Upper lobe of right lung (tissue), 1 donor: Measurements from ENCODE around the gene PTPRN2. TPM values are rescaled to one million over a fixed set of nuclear protein-coding genes. Genes with fewer than 3 reads are reported as not detected.
"Not testable (repeated sequence)": the region's sequence is repeated elsewhere in the genome, so short reads cannot be mapped to it uniquely, and the experiment has no call there.

Experiments
- ATAC-seq: fragments of 200-7000 bp; cut with Tn5 transposase; one replicate; pipeline ENCODE4 v1.9.1; 2020; ENCODE audit warnings: mild to moderate bottlenecking, moderate library complexity
- DNase-seq: peaks from one replicate; pipeline ENCODE4 v3.0.0-alpha.2; 2020
- H3K27ac ChIP-seq: fragments of 200-600 bp; one replicate; pipeline ENCODE4 v1.8.0; 2022
- H3K27me3 ChIP-seq: fragments of 200-600 bp; one replicate; pipeline ENCODE4 v1.8.0; 2022; ENCODE audit warnings: mild to moderate bottlenecking
- H3K36me3 ChIP-seq: fragments of 200-600 bp; one replicate; pipeline ENCODE4 v1.8.0; 2022
- H3K4me1 ChIP-seq: fragments of 200-600 bp; one replicate; pipeline ENCODE4 v1.8.0; 2022
- H3K4me3 ChIP-seq: fragments of 200-600 bp; one replicate; pipeline ENCODE4 v1.8.0; 2022; ENCODE audit warnings: mild to moderate bottlenecking
- H3K9me3 ChIP-seq: fragments of 200-600 bp; one replicate; pipeline ENCODE4 v1.8.0; 2022
- intact Hi-C: fragments of 100-400 bp; cut with DNase I; formaldehyde crosslinking; loops from one replicate; pipeline ENCODE4 v1.11.0; 2022
- total RNA-seq: library from RNA; stranded (reverse); fragmentation: NEBNext Ultra II Directional; extraction: Animal tissue kit (Norgen Biotek cat#: 25700); gene quantifications from one replicate; pipeline ENCODE4 v1.2.1, GENCODE V29; 2021
- TF ChIP-seq, protein P1 (sequence below): fragments of 200-600 bp; IDR thresholded peaks from one replicate; pipeline ENCODE4 v1.8.0; 2022; ENCODE audit warnings: antibody characterized with exemption
- donor health status: DM: no; HTN: yes; CAD: no; lungs with severe emphysema.

Gene PTPRN2
- total RNA-seq, 1 donor from 2014 or later = 4.9 TPM

DNA sequence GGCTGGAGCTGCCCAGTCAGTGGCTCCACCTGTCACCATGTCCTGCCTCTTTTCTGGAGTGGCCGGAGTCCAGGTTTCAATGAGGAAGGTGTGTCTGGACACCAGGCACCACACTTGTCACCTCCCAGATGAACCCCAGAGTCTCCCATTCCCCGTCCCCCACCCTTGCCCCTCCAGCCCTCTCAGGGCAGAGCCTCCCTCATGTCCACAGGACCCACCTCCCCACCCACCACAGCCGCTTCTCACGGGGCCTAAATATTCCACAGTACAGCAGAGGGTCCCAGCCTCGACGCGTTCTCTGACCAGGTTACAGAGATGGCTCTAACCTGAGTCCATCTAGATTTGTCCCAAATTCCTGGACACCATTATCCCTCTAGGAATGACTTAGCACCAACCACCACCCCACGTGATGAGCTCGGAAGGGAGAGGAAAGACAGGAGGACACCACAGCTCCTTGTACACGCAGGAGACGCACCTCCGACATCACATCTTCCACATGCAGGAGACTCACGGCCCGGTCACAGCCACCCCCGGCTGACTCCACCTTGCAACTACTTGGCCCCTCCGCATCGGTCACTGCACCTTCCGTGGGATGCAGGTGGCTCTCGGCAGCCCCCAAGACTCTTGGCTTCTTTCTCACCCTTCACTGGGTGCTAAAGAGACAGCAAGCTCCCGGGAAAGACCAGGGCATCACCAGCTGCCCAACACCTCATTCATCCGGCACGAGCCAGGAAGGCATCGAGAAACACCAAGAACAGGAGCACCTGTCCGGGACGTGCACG is 690.7 kb downstream of the PTPRN2 start:
- TF ChIP-seq, protein P1, sequence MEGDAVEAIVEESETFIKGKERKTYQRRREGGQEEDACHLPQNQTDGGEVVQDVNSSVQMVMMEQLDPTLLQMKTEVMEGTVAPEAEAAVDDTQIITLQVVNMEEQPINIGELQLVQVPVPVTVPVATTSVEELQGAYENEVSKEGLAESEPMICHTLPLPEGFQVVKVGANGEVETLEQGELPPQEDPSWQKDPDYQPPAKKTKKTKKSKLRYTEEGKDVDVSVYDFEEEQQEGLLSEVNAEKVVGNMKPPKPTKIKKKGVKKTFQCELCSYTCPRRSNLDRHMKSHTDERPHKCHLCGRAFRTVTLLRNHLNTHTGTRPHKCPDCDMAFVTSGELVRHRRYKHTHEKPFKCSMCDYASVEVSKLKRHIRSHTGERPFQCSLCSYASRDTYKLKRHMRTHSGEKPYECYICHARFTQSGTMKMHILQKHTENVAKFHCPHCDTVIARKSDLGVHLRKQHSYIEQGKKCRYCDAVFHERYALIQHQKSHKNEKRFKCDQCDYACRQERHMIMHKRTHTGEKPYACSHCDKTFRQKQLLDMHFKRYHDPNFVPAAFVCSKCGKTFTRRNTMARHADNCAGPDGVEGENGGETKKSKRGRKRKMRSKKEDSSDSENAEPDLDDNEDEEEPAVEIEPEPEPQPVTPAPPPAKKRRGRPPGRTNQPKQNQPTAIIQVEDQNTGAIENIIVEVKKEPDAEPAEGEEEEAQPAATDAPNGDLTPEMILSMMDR = no peak
- Histone ChIP-seq H3K27me3 (no peaks in the 10 kb centered on the region), H3K9me3 (no peaks in the 10 kb centered on the region), H3K36me3 (no peaks in the 10 kb centered on the region), H3K27ac (no peak overlapping the region), H3K4me3 (no peak overlapping the region), H3K4me1 (no peaks in the 10 kb centered on the region)
- ATAC-seq (no peak), DNase-seq (no peak)
- intact Hi-C loops = no loop called here

DNA sequence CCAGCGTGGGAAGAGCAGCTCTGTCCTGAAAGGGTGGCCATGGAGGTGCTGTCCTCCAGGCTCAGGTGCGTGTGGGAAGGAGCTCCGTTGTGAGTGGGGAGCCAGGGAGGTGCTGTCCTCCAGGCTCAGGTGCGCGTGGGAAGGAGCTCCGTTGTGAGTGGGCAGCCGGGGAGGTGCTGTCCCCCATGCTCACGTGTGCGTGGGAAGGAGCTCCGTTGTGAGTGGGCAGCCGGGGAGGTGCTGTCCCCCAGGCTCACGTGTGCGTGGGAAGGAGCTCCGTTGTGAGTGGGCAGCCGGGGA is 691.3 kb downstream of the PTPRN2 start:
- DNase-seq, H3K27ac ChIP-seq, H3K4me1 ChIP-seq, H3K9me3 ChIP-seq, H3K4me3 ChIP-seq, ATAC-seq, H3K36me3 ChIP-seq, H3K27me3 ChIP-seq, intact Hi-C loops: not testable (repeated sequence)

DNA sequence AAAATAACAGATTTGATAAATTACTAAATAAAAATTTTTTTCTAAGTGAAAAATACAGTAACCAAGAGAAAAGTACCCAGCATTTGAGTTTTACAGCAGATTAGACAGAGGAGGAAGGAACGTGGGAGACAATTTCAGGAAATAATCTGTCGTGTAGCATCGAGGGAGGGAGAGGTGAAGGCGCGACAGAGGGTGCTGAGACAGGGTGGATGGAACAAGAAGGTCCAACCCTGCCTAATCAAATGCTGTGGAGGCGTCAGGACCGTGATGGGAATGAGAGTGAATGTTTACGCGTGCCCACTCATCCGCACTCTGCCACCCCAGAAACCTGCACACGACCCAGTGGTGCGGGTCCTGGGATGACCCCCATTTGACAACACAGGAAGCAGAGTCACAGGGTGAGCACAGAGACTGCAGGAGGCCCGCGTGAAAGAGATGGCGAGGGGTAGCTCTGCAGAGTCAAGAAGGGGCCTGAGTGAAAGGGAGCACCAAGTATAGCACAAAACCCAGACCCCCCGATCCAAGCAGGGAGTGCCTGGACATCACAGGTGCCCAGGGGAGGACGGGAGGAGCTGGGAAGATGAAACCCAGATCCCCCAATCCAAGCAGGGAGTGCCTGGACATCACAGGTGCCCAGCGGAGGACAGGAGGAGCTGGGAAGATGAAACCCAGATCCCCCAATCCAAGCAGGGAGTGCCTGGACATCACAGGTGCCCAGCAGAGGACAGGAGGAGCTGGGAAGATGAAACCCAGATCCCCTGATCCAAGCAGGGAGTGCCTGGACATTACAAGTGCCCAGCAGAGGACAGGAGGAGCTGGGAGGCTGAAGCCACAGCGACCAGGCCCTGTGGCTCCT is 691.9 kb downstream of the PTPRN2 start:
- intact Hi-C loops = no loop called here
- DNase-seq (no peak), ATAC-seq (no peak)
- no peak overlapping the region for H3K4me3 ChIP-seq
- H3K4me1 ChIP-seq = no peaks in the 10 kb centered on the region
- H3K27me3 ChIP-seq = no peaks in the 10 kb centered on the region
- H3K27ac ChIP-seq = no peak overlapping the region
- TF ChIP-seq, protein P1 = no peak
- H3K36me3 ChIP-seq = no peaks in the 10 kb centered on the region
- H3K9me3 ChIP-seq = no peaks in the 10 kb centered on the region

DNA sequence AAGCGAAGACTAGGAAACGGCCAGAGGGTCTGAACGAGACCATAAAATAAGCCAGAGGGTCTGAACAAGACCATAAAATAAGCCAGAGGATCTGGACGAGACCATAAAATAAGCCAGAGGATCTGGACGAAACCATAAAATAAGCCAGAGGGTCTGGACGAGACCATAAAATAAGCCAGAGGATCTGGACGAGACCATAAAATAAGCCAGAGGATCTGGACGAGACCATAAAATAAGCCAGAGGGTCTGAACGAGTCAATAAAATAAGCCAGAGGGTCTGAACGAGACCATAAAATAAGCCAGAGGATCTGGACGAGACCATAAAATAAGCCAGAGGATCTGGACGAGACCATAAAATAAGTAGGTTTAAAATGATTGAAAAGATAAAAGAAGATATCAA is 692.5 kb downstream of the PTPRN2 start:
- H3K36me3 ChIP-seq, H3K9me3 ChIP-seq, intact Hi-C loops, H3K27me3 ChIP-seq, ATAC-seq, DNase-seq, H3K27ac ChIP-seq, H3K4me1 ChIP-seq, H3K4me3 ChIP-seq: not testable (repeated sequence)

DNA sequence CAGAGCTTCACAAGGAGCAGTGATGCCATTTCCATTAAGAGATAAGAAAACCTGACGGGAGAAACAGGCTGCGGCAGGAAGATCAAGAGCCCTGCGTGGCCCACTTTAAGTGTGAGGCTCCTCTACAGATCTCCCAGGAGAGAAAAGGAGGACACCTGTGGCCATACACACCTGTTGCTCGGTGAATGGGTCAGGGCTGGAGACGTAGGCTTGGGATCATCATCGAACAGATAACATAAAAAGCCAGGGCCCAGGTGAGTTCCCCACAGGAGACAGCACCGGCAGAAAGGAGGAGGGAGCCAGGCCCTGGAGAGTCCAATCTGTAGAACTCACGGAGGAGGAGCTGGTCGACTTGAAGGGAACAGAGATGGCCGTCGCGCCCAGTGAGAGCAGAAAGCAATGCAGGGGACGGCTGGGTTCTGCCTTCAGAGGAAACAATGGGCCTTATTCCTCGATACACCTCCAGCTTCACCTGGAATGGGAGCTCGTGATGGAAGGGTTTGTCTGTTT is 694.0 kb downstream of the PTPRN2 start:
- DNase-seq = peak; percentile 28

DNA sequence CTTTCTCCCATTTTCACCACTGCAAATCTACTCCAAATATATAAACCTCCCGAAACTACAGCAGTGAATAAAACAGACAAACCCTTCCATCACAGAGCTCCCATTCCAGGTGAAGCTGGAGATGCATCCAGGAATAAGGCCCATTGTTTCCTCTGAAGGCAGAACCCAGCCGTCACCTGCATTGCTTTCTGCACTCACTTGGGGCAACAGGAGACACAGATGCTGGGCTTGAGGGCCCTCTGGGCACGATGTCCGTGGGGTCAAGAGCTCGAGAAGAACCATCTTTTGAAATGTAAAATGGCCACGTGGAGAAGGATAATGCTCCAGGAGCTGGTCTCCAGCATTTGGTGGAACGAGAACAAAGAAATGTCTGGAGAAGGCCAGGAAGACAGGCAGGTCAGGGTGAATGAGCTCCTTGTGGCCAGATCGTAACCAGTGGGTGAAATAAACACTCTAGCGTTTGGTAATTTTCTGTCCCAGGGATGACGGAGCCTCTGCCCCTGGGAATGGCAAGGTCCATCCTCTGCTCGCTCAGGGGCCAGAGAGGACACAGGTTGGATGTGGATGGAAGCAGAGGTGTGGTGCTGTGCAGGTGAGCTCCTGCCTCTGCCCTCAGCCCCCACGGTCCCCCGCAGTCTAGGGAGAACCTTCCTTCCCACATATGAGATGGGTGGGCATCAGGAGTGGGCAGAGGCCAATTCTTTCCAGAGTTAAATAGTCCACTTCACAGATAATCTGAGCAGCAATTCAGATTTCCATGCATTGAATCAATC is 694.7 kb downstream of the PTPRN2 start:
- ATAC-seq (no peak), DNase-seq (peak; percentile 40)

More for the DNA sequence above, 694.0 kb downstream of the PTPRN2 start:
- H3K9me3 ChIP-seq = no peaks in the 10 kb centered on the region
- no peak overlapping the region for H3K27ac ChIP-seq
- TF ChIP-seq, protein P1 = no peak
- intact Hi-C loops = no loop called here
- H3K4me3 ChIP-seq = no peak overlapping the region
- H3K36me3 ChIP-seq = no peaks in the 10 kb centered on the region
- no peaks in the 10 kb centered on the region for H3K4me1 ChIP-seq
- ATAC-seq = no peak
- H3K27me3 ChIP-seq = no peaks in the 10 kb centered on the region

More for the DNA sequence above, 694.7 kb downstream of the PTPRN2 start:
- H3K9me3 ChIP-seq = no peaks in the 10 kb centered on the region
- TF ChIP-seq, protein P1 = no peak
- no peaks in the 10 kb centered on the region for H3K4me1 ChIP-seq
- no peaks in the 10 kb centered on the region for H3K36me3 ChIP-seq
- H3K4me3 ChIP-seq = no peak overlapping the region
- H3K27me3 ChIP-seq = no peaks in the 10 kb centered on the region
- intact Hi-C loops = no loop called here
- no peak overlapping the region for H3K27ac ChIP-seq
